NK-92 (cell line): Measurements from ENCODE around the gene VPS18.
A peak's percentile ranks its signal among the peaks of the same experiment; 100 is the strongest.
"Not testable (repeated sequence)": the region's sequence is repeated elsewhere in the genome, so short reads cannot be mapped to it uniquely, and the experiment has no call there.

Experiments used
- DNase-seq: peaks from one replicate; lab custom pipeline; 2025; ENCODE audit not compliant: unreplicated experiment; lab: John Stamatoyannopoulos, UW

Gene VPS18

GRCh38 chr15:40893733-40894680 is at the start of gene VPS18:
Gene VPS18, plus strand, starts transcription at chr15:40894450. Its CDS starts 319 bp downstream, at chr15:40894769.
- peak; percentile 83 for DNase-seq

- DNase-seq = no peak
Observed at GRCh38 chr15:40844696-40845030, 49.6 kb upstream of the VPS18 start.

GRCh38 chr15:40845036-40845435 is 49.2 kb upstream of the VPS18 start:
- DNase-seq = no peak

- DNase-seq = no peak
Observed at GRCh38 chr15:40845511-40846284, 48.6 kb upstream of the VPS18 start.

- no peak for DNase-seq
Observed at GRCh38 chr15:40846841-40847222, 47.4 kb upstream of the VPS18 start.

- no peak for DNase-seq
Observed at GRCh38 chr15:40847223-40847961, 46.9 kb upstream of the VPS18 start.

- no peak for DNase-seq
Observed at GRCh38 chr15:40850576-40851112, 43.6 kb upstream of the VPS18 start.

- DNase-seq = no peak
Observed at GRCh38 chr15:40852529-40852928, 41.7 kb upstream of the VPS18 start.

- DNase-seq = no peak
Observed at GRCh38 chr15:40853241-40853890, 40.9 kb upstream of the VPS18 start.

- no peak for DNase-seq
Observed at GRCh38 chr15:40854161-40854560, 40.1 kb upstream of the VPS18 start.

GRCh38 chr15:40855706-40856234 is 38.5 kb upstream of the VPS18 start:
- DNase-seq = no peak

GRCh38 chr15:40856746-40857145 is 37.5 kb upstream of the VPS18 start:
- no peak for DNase-seq

GRCh38 chr15:40857601-40858341 is 36.5 kb upstream of the VPS18 start:
- no peak for DNase-seq

- no peak for DNase-seq
Observed at GRCh38 chr15:40858706-40859105, 35.5 kb upstream of the VPS18 start.

GRCh38 chr15:40859206-40859851 is 34.9 kb upstream of the VPS18 start:
- DNase-seq = no peak

- not testable (repeated sequence) for DNase-seq
Observed at GRCh38 chr15:40861147-40861546, 33.1 kb upstream of the VPS18 start.

GRCh38 chr15:40863660-40864270 is 30.5 kb upstream of the VPS18 start:
- DNase-seq = no peak

GRCh38 chr15:40867199-40867598 is 27.1 kb upstream of the VPS18 start:
- no peak for DNase-seq

- DNase-seq = no peak
Observed at GRCh38 chr15:40869686-40870085, 24.6 kb upstream of the VPS18 start.
